IMR-90 (cell line): ENCODE results near the gene TTC28. TPM values are rescaled to one million over a fixed set of nuclear protein-coding genes. Genes with fewer than 3 reads are reported as not detected.
"Not testable (repeated sequence)": the region's sequence is repeated elsewhere in the genome, so short reads cannot be mapped to it uniquely, and the experiment has no call there.

ENCODE experiments used
- ATAC-seq: fragments of 200-7000 bp; cut with Tn5 transposase; 2 replicates; pipeline ENCODE4 v1.9.1; 2020; ENCODE audit warnings: low read depth, mild to moderate bottlenecking, moderate library complexity
- BruUV-seq: library from RNA; stranded (reverse); fragments of 400-500 nt; replicated peaks from 2 replicates; lab custom pipeline; 2021; lab: Mats Ljungman, UMichigan
- CTCF ChIA-PET: fragments of 300-600 bp; formaldehyde crosslinking; extraction: SDS; loops from one replicate; lab custom pipeline; 2021; ENCODE audit warnings: antibody characterized with exemption; lab: Yijun Ruan, JAX
- POLR2A ChIA-PET: fragments of 300-600 bp; sonication (Branson Sonifier 250); formaldehyde crosslinking; loops from one replicate; lab custom pipeline; 2022; ENCODE audit warnings: antibody characterized with exemption; ENCODE audit not compliant: unreplicated experiment; lab: Charles Lee
- DNase-seq: peaks from one replicate; pipeline ENCODE4 v3.0.0; 2013
- H2AFZ ChIP-seq: replicated peaks from 2 replicates; pipeline ENCODE3; 2013; ENCODE audit warnings: low read length, mild to moderate bottlenecking; ENCODE audit not compliant: poor library complexity
- H2AK5ac ChIP-seq: 2 replicates; pipeline ENCODE4 v1.6.1; 2013; ENCODE audit warnings: low read depth, low read length, inconsistent platforms
- H2AK9ac ChIP-seq: replicated peaks from 2 replicates; pipeline ENCODE3; 2013; ENCODE audit warnings: mild to moderate bottlenecking, low read depth, low read length, moderate library complexity; ENCODE audit not compliant: poor library complexity
- H2BK120ac ChIP-seq: 2 replicates; pipeline ENCODE4 v1.6.1; 2013; ENCODE audit warnings: low read depth, low read length, inconsistent platforms
- H2BK15ac ChIP-seq: 3 replicates; pipeline ENCODE4 v1.6.1; 2013; ENCODE audit warnings: low read depth, low read length, inconsistent platforms
- H2BK20ac ChIP-seq: 2 replicates; pipeline ENCODE4 v1.6.1; 2013; ENCODE audit warnings: low read depth, mild to moderate bottlenecking, inconsistent platforms, low read length, moderate library complexity
- H2BK5ac ChIP-seq: 2 replicates; pipeline ENCODE4 v1.6.1; 2013; ENCODE audit warnings: mild to moderate bottlenecking, low read depth, low read length, inconsistent platforms; ENCODE audit not compliant: poor library complexity, severe bottlenecking
- H3K14ac ChIP-seq: replicated peaks from 2 replicates; pipeline ENCODE4 v1.6.1; 2013; ENCODE audit warnings: low read depth, low read length, inconsistent platforms
- H3K18ac ChIP-seq: 2 replicates; pipeline ENCODE4 v1.6.1; 2013; ENCODE audit warnings: low read depth, low read length, control low read depth
- H3K23ac ChIP-seq: 2 replicates; pipeline ENCODE4 v1.6.1; 2013; ENCODE audit warnings: low read depth, low read length, inconsistent platforms
- H3K27ac ChIP-seq: 2 replicates; pipeline ENCODE4 v1.5.1; 2013; ENCODE audit warnings: mild to moderate bottlenecking, control low read depth, low read length; ENCODE audit not compliant: insufficient read depth
- H3K27me3 ChIP-seq: 2 replicates; pipeline ENCODE4 v1.6.1; 2013; ENCODE audit warnings: low read length; ENCODE audit not compliant: control insufficient read depth, insufficient read depth
- H3K36me3 ChIP-seq: 2 replicates; pipeline ENCODE4 v1.6.1; 2013; ENCODE audit warnings: low read length, mixed read lengths; ENCODE audit not compliant: control insufficient read depth, insufficient read depth
- H3K4ac ChIP-seq: 2 replicates; pipeline ENCODE4 v1.6.1; 2013; ENCODE audit warnings: low read depth, low read length, inconsistent platforms
- H3K4me1 ChIP-seq: 2 replicates; pipeline ENCODE4 v1.6.1; 2013; ENCODE audit warnings: low read length, mixed read lengths; ENCODE audit not compliant: control insufficient read depth, insufficient read depth
- H3K4me2 ChIP-seq: 2 replicates; pipeline ENCODE4 v1.6.1; 2013; ENCODE audit warnings: low read depth, mild to moderate bottlenecking, control low read depth, low read length, moderate library complexity
- H3K4me3 ChIP-seq: 2 replicates; pipeline ENCODE4 v1.5.1; 2013; ENCODE audit warnings: low read depth, mild to moderate bottlenecking, control low read depth, low read length, moderate library complexity; ENCODE audit not compliant: insufficient read depth
- H3K56ac ChIP-seq: 2 replicates; pipeline ENCODE4 v1.6.1; 2013; ENCODE audit warnings: low read length, inconsistent platforms; ENCODE audit not compliant: insufficient read depth; ENCODE audit errors: extremely low read depth
- H3K79me1 ChIP-seq, 2 experiments: 2 replicates each; pipeline ENCODE4 v1.6.1; 2013; ENCODE audit warnings: low read length in 2 of 2, inconsistent platforms in 1 of 2, low read depth in 1 of 2
- H3K9ac ChIP-seq: 2 replicates; pipeline ENCODE4 v1.6.1; 2013; ENCODE audit warnings: low read depth, low read length, control low read depth
- H3K9me1 ChIP-seq: 2 replicates; pipeline ENCODE4 v1.6.1; 2013; ENCODE audit warnings: low read length, inconsistent platforms; ENCODE audit not compliant: insufficient read depth
- H3K9me3 ChIP-seq: 2 replicates; pipeline ENCODE4 v1.6.1; 2013; ENCODE audit warnings: low read length; ENCODE audit not compliant: control insufficient read depth, insufficient read depth
- H4K20me1 ChIP-seq: 2 replicates; pipeline ENCODE4 v1.6.1; 2013; ENCODE audit warnings: low read length, inconsistent platforms; ENCODE audit not compliant: insufficient read depth
- H4K5ac ChIP-seq: 2 replicates; pipeline ENCODE4 v1.6.1; 2013; ENCODE audit warnings: mild to moderate bottlenecking, low read depth, low read length, control low read depth
- H4K8ac ChIP-seq, 2 experiments: 2 replicates each; pipeline ENCODE4 v1.6.1; 2013; ENCODE audit warnings: low read depth in 2 of 2, low read length in 2 of 2, control low read depth in 1 of 2, inconsistent platforms in 1 of 2
- H4K91ac ChIP-seq: 2 replicates; pipeline ENCODE4 v1.6.1; 2013; ENCODE audit warnings: low read depth, low read length, inconsistent platforms; ENCODE audit not compliant: insufficient read depth
- MXI1 ChIP-seq: IDR thresholded peaks from 2 replicates; pipeline ENCODE4 v1.6.1; 2012; ENCODE audit warnings: low read depth, mild to moderate bottlenecking, low read length, moderate library complexity, borderline replicate concordance
- WGBS, 2 experiments: methylation state at CpG; one replicate each; pipeline versions ENCODE4 v1.1.5 to v1.1.7; 2013; ENCODE audit warnings: missing lambda C conversion rate in 2 of 2; ENCODE audit not compliant: insufficient read length in 1 of 2; ENCODE audit errors: extremely low coverage in 2 of 2; 5-methylcytosine and 5-hydroxymethylcytosine counted together
- dilution Hi-C: fragments of 300-500 bp; cut with HindIII; formaldehyde crosslinking; loops from one replicate; pipeline ENCODE4 v1.14.3; 2018; ENCODE audit warnings: low sequenced_read_pairs; ENCODE audit not compliant: unreplicated experiment
- in situ Hi-C: fragments of 300-500 bp; cut with MboI; formaldehyde crosslinking; loops from 3 replicates; pipeline ENCODE4 v1.14.3; 2019; ENCODE audit warnings: low sequenced_read_pairs, inconsistent platforms, mixed read lengths
- intact Hi-C: fragments of 100-400 bp; cut with micrococcal nuclease; formaldehyde crosslinking; loops from 2 replicates; pipeline ENCODE4 v1.10.0; 2022
- polyA plus RNA-seq, 3 experiments: library from polyadenylated mRNA; depleted of rRNA; stranded (reverse); fragments of >200 nt; gene quantifications; 2 replicates each; pipeline ENCODE4 v1.2.3, GENCODE V29; 2012; ENCODE audit warnings: low replicate concordance in 1 of 3
- total RNA-seq: library from RNA; depleted of rRNA; stranded (reverse); fragments of >200 nt; gene quantifications from 2 replicates; pipeline ENCODE4 v1.2.3, GENCODE V29; 2012

TTC28 gene
- total and polyA plus RNA-seq, 2 of the 4 experiments (the other 2 are of a cell fraction), result 5.6 to 13.3 TPM

GRCh38 chr22:28497188-28497587 is 182.5 kb downstream of the TTC28 start:
- peaks cover 2% of the 10 kb centered on the region; the same call in 1 of the 2 replicates for H3K4me1 ChIP-seq
- H2AK5ac ChIP-seq, result no peak overlapping the region
- no peak overlapping the region; the same call in 1 of the 2 replicates for H3K56ac ChIP-seq
- in situ Hi-C loops (no loop called here), dilution Hi-C loops (no loop called here), intact Hi-C loops (no loop called here)
- no peak overlapping the region for H2BK120ac ChIP-seq
- H3K9ac ChIP-seq, result no peak overlapping the region
- H3K79me1 ChIP-seq, result peaks cover 4% of the 10 kb centered on the region in 2 experiments; a peak in 2 of 4 replicates
- no peak overlapping the region for H2BK20ac ChIP-seq
- H3K27ac ChIP-seq, result no peak overlapping the region
- no peak overlapping the region for H3K4me3 ChIP-seq
- no peaks in the 10 kb centered on the region for H4K20me1 ChIP-seq
- ChIA-PET POLR2A (no interaction called here), CTCF (no interaction called here)
- no peak overlapping the region for H4K5ac ChIP-seq
- peak overlapping the region; percentile 8; the same call in 1 of the 2 replicates for H3K18ac ChIP-seq
- no peak overlapping the region for H3K4ac ChIP-seq
- no peak overlapping the region for H2AK9ac ChIP-seq
- H2BK15ac ChIP-seq, result no peak overlapping the region
- ATAC-seq, result peak; percentile 84
- no TSS peak for BruUV-seq
- H3K4me2 ChIP-seq, result peak overlapping the region; percentile 26; the same call in 1 of the 2 replicates
- no peak for TF ChIP-seq MXI1
- no peaks in the 10 kb centered on the region for H3K9me3 ChIP-seq
- H4K91ac ChIP-seq, result no peak overlapping the region
- H3K14ac ChIP-seq, result no peak overlapping the region
- WGBS, 2 experiments, result no CpG with 5 or more reads among the region's 2 CpGs
- H4K8ac ChIP-seq, result no peak overlapping the region
- H3K23ac ChIP-seq, result no peak overlapping the region
- no peak overlapping the region for H2BK5ac ChIP-seq
- DNase-seq, result peak; percentile 25
- H2AFZ ChIP-seq, result no peak overlapping the region
- H3K36me3 ChIP-seq, result no peaks in the 10 kb centered on the region
- H3K27me3 ChIP-seq, result no peaks in the 10 kb centered on the region
- no peaks in the 10 kb centered on the region for H3K9me1 ChIP-seq

- H3K9ac ChIP-seq, H3K27me3 ChIP-seq, H3K36me3 ChIP-seq, DNase-seq, CTCF ChIA-PET, H4K20me1 ChIP-seq, H2AK5ac ChIP-seq, H3K79me1 ChIP-seq, H3K27ac ChIP-seq, ATAC-seq, H3K23ac ChIP-seq, H3K56ac ChIP-seq, H3K4me2 ChIP-seq, H3K4me1 ChIP-seq, H2AFZ ChIP-seq, H3K14ac ChIP-seq, H4K5ac ChIP-seq, H3K4ac ChIP-seq, H2BK15ac ChIP-seq, intact Hi-C loops, H4K8ac ChIP-seq, H2BK20ac ChIP-seq, H3K18ac ChIP-seq, H2AK9ac ChIP-seq, H3K4me3 ChIP-seq, BruUV-seq, POLR2A ChIA-PET, H2BK5ac ChIP-seq, H4K91ac ChIP-seq, H3K9me1 ChIP-seq, in situ Hi-C loops, H2BK120ac ChIP-seq, dilution Hi-C loops, H3K9me3 ChIP-seq: not testable (repeated sequence)
- WGBS, 2 experiments, result no CpG with 5 or more reads among the region's 2 CpGs
Measured at GRCh38 chr22:28491289-28491688, 188.4 kb downstream of the TTC28 start.
